Inferior parietal cortex (tissue), 1 donor: ENCODE results near the gene FAM76B.

Experiments
- DNase-seq: peaks from one replicate; pipeline ENCODE4 v3.0.0-alpha.2; 2016; ENCODE audit errors: extremely low spot score

The FAM76B gene

DNA sequence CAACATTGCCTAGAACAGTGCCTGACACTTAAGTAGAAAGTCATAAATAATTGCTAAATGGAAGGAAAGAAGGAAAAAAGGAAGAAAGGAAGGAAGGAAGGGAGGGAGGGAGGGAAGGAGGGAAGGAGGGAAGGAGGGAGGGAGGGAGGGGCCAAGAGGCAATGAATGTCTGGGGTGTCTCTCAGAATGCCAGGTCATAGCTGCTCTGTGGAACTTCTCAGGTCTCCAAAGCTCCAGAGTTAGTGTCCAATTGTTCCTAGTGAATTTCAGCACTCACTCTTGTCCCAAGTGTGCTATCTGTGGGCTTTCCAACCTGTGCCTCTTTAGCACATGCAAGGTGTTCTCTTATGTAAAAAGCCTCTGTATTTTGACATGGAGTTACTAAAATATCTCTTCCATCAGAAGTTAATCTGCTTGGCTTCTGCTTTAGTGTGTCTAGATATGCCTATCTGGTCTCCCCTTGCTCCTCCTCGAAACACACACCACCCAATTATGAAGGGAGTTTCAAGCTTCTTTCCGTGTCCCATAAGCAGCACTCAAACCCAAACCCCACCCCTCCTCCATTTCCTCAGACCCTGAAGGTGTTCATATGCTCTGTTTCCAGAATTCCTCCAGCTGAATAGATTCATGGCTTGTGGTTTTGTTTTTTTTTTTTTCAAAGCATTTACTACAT, 56.5 kb downstream of the FAM76B start:
- no peak for DNase-seq

- DNase-seq = no peak
Observed at GRCh38 chr11:95729462-95729861, 60.1 kb downstream of the FAM76B start.

DNA sequence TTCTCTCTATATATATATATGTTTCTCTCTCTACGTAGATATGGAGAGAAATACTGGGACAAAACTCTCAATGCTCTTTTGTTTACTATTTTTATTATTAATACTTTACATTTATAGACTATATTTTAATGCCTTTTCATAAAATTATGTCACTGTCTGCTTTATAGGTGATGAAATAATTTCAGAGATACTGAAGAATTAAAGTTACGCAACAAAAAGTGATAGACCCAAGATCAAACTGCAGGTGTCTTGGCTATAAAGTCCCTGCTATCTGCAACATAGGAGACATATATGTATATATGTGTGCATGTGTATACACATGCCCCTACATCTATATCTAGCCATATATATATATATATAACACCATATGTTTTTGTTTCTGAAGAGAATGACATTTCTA, 60.8 kb downstream of the FAM76B start:
- no peak for DNase-seq

- no peak for DNase-seq
Observed at GRCh38 chr11:95728094-95728493, 61.5 kb downstream of the FAM76B start.

- DNase-seq = no peak
Observed at GRCh38 chr11:95727620-95728019, 62.0 kb downstream of the FAM76B start.

- no peak for DNase-seq
Observed at GRCh38 chr11:95727111-95727510, 62.5 kb downstream of the FAM76B start.

DNA sequence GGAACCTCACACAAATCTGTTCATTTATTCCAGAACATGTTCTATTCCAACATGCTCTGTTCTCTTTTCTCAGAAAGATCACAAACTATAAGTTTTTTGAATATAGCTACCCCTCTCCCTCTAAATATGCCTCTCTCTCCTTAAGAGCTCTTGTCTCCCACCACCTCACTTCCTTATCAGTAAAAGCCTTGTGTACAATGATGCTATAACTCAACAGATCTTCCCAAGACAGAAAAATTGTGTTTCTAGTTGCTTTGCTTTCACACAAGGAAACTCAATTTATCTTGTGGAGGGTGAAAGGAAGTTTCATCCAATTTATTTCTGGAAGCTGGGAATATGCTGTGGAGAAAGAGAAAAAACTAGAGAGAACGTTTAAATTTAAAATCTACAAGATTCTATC, 64.4 kb downstream of the FAM76B start:
- no peak for DNase-seq

DNA sequence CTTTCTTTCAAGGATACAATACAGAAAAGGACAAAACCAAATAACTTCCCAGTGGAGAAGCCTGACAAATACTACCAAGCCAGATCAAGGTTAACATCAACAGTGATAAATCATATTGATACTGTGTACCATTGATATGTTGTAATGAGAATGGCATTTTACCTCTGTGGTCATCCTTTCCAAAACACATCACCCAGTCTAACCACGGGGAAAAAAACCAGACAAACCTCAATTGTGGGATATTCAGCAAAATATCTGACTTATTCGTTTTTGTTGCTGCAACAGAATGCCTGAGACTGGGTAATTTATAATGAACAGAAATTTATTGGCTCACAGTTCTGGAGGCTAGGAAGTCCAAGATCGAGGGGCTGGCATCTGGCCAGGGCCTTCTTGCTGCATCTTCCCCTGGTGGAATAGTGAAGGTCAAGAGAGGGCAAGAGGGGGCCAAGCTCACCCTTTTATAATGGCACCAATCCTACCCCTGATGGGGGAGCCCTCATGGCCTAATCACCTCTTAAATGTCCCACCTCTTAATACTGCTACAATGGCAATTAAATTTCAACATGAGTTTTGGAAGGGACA, 66.1 kb downstream of the FAM76B start:
- DNase-seq = no peak

GRCh38 chr11:95720195-95720594, 69.4 kb downstream of the FAM76B start:
- DNase-seq = no peak
